Measurements from ENCODE around the gene ORC5. TPM values are rescaled to one million over a fixed set of nuclear protein-coding genes. Genes with fewer than 3 reads are reported as not detected.

The ORC5 gene
- total RNA-seq, 1 experiment from 2014 or later = 25.9 TPM

- no peaks in the 10 kb centered on the region for H3K9me3 Mint-ChIP-seq
- H2BK120ac ChIP-seq (ENCODE audit: low read depth, low read length, poor library complexity, severe bottlenecking) = no peak overlapping the region
- H3K4me1 ChIP-seq (ENCODE audit: insufficient read depth, low read length) = no peaks in the 10 kb centered on the region
- no peak for DNase-seq
- H3K79me2 ChIP-seq (ENCODE audit: insufficient read depth, low read length) = no peaks in the 10 kb centered on the region
- H3K4me3 Mint-ChIP-seq = no peak overlapping the region
- no CpG with 5 or more reads among the region's 2 CpGs for WGBS (ENCODE audit: extremely low coverage, insufficient read length, low lambda C conversion rate)
- no peak overlapping the region for H3K4me2 ChIP-seq (ENCODE audit: insufficient read depth, insufficient read length, low read length)
- no peak overlapping the region for H2BK12ac ChIP-seq (ENCODE audit: insufficient read length, low read depth, low read length)
- no peak overlapping the region for H3K56ac ChIP-seq (ENCODE audit: insufficient read length, low read depth, low read length)
- H4K8ac ChIP-seq (replicated peaks; ENCODE audit: insufficient read length, low read depth, low read length) = no peak overlapping the region
- H3K23ac ChIP-seq (ENCODE audit: insufficient read length, low read depth, low read length) = no peak overlapping the region
- no peak overlapping the region for H4K91ac ChIP-seq (ENCODE audit: insufficient read length, low read depth, low read length)
- no peak for TF ChIP-seq CTCF (conservative IDR thresholded peaks at IDR 0.05)
- H2BK5ac ChIP-seq (ENCODE audit: insufficient read length, low read length) = no peak overlapping the region
- no peaks in the 10 kb centered on the region for H3K9me3 ChIP-seq (ENCODE audit: control insufficient read depth, low read depth, low read length)
- H3K14ac ChIP-seq (ENCODE audit: insufficient read depth, low read length) = no peak overlapping the region
- H3K27me3 ChIP-seq (ENCODE audit: insufficient read depth, low read length) = no peaks in the 10 kb centered on the region
- no peaks in the 10 kb centered on the region for H3K23me2 ChIP-seq (ENCODE audit: insufficient read length, low read depth, low read length, poor library complexity, severe bottlenecking)
- H4K20me1 ChIP-seq (ENCODE audit: control insufficient read depth, insufficient read depth, insufficient read length) = no peaks in the 10 kb centered on the region
- no peaks in the 10 kb centered on the region for H3K27me3 Mint-ChIP-seq (ENCODE audit: low read depth)
- H3K9ac ChIP-seq (ENCODE audit: extremely low read depth, insufficient read length, low read length) = no peak overlapping the region
- H2BK20ac ChIP-seq (ENCODE audit: low read depth, low read length, poor library complexity, severe bottlenecking) = no peak overlapping the region
- H4K5ac ChIP-seq (ENCODE audit: insufficient read length, low read depth, low read length) = no peak overlapping the region
- no peak overlapping the region for H3K27ac ChIP-seq (ENCODE audit: insufficient read length, low read depth, low read length)
- no peaks in the 10 kb centered on the region for H3K79me1 ChIP-seq (ENCODE audit: insufficient read depth, low read depth, low read length, poor library complexity, severe bottlenecking)
- no peak overlapping the region for H2AFZ ChIP-seq (ENCODE audit: low read length)
- H3K18ac ChIP-seq (ENCODE audit: insufficient read length, low read depth, low read length) = no peak overlapping the region
- H3K4me1 Mint-ChIP-seq = 0 out of 4 replicates have a peak, but pooled peaks cover 0 to 5% of the 10 kb centered on the region in 2 experiments
- H2AK5ac ChIP-seq (ENCODE audit: insufficient read length, low read length) = no peak overlapping the region
- H3K27ac Mint-ChIP-seq = no peak overlapping the region
- no peak overlapping the region for H2BK15ac ChIP-seq (ENCODE audit: low read depth, low read length)
- no peak overlapping the region for H3T11ph ChIP-seq (ENCODE audit: low read length)
- H3K36me3 Mint-ChIP-seq (ENCODE audit: insufficient read depth in 1 of 3, low read depth in 3 of 3) = peaks cover 0 to 8% (median 7%) of the 10 kb centered on the region in 3 experiments; a peak in 5 of 7 replicates
- no peak overlapping the region for H3K4ac ChIP-seq (ENCODE audit: low read depth, low read length)
These were observed 71.3 kb downstream of the ORC5 start for GRCh38 chr7:104136561-104136960.
